Fibroblast of the aortic adventitia (primary cell): Measurements from ENCODE around the gene FGF13. TPM values are rescaled to one million over a fixed set of nuclear protein-coding genes. Genes with fewer than 3 reads are reported as not detected.

ENCODE experiments used
- DNase-seq: peaks from one replicate; pipeline ENCODE4 v3.0.0-alpha.2; 2010; ENCODE audit warnings: low read depth
- H3K4me3 ChIP-seq: 2 replicates; pipeline ENCODE4 v1.5.1; 2011; ENCODE audit warnings: low read depth, mild to moderate bottlenecking, control low read depth, low read length, moderate library complexity
- total RNA-seq: library from RNA; depleted of rRNA; stranded (reverse); fragments of >200 nt; gene quantifications from 2 replicates; pipeline ENCODE4 v1.2.3, GENCODE V29; 2012; ENCODE audit warnings: low replicate concordance
- TF ChIP-seq, protein P1 (sequence below): IDR thresholded peaks from 2 replicates; pipeline ENCODE4 v1.5.1; 2011; ENCODE audit warnings: mild to moderate bottlenecking, low read length, control low read depth, inconsistent platforms; ENCODE audit not compliant: insufficient read depth

Gene FGF13
- total RNA-seq, 1 donor = 26.5 TPM

DNA sequence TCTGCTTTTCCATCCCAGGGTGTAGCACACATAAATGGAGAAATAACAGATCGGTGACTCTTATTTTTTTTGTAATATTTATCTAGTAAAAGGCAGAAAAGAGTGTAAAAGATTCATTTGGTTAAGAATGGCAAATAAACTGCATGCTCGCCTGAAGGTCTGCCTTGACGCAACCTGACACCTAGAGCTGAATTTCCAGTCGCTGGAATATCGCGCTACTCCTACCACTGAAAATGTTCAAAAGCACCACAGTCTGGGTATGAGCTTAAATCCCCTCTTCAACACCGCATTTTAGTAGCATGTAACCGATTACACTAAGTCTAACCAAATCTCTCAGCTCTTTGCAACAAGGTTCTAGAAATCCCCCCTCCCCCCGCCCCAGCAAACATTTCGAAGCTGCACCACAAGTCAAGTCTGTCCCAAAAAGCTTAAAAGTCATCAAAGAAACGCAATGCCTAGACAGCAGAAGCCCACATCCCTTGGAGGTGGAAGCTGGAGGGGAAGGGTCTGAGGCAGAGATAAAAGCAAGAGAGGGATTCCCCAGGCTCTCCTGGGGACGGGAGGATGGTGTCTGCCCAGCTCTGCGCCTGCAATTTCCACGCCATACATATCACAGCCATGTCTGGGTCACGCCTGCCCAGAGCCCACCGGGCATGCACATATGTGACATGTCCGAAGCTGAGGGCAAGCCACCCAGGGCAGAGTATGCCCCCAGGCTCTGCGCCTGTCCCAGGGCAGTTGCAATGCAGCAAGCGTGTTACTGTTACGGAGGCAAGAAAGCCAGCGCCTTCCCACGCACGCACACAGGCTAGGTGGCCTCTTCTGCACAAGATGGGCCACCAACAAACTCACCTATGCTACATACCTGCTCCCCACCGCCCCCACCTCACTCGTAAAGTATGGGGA, 1.4 kb downstream of the FGF13 start:
- DNase-seq = no peak
- TF ChIP-seq, protein P1, sequence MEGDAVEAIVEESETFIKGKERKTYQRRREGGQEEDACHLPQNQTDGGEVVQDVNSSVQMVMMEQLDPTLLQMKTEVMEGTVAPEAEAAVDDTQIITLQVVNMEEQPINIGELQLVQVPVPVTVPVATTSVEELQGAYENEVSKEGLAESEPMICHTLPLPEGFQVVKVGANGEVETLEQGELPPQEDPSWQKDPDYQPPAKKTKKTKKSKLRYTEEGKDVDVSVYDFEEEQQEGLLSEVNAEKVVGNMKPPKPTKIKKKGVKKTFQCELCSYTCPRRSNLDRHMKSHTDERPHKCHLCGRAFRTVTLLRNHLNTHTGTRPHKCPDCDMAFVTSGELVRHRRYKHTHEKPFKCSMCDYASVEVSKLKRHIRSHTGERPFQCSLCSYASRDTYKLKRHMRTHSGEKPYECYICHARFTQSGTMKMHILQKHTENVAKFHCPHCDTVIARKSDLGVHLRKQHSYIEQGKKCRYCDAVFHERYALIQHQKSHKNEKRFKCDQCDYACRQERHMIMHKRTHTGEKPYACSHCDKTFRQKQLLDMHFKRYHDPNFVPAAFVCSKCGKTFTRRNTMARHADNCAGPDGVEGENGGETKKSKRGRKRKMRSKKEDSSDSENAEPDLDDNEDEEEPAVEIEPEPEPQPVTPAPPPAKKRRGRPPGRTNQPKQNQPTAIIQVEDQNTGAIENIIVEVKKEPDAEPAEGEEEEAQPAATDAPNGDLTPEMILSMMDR = no peak
- H3K4me3 ChIP-seq = no peak overlapping the region

DNA sequence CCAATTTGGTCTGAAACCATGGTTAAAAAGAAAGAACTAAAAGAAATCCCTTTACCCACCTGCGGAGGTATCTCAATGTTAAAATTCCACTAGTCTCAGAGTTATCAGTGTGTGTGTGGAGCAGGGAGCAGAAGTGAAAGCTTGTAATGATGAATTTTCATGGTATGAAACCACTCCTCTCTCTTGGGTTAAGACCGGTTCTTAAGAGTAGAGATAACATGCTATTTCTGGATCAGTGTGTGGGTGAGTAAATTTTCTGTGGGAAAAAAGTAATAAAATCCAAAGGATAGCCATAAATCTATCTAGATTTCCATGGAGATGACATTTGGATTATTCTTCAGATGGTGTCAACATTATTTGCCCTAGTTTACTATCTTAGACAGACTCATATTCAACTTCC, 3.2 kb downstream of the FGF13 start:
- no peak overlapping the region for H3K4me3 ChIP-seq
- TF ChIP-seq, protein P1 = no peak
- no peak for DNase-seq

DNA sequence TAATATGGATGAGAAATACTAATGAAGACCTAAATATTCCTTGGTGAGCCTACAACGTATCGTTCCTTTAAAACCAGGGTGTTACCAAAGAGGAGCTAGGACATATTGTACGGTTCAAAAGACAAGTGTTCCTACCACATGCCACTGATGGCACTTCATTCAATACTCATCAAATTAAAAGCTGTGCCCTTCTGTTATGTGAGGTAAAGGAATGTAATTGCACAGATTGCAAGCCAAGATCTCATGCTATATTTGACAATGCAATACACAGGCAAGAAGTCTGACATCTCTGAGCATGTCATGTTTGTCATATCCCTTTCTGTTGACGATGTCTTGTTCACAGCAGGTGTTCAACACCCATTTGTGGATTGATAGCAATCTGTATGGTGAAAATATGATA, 6.9 kb downstream of the FGF13 start:
- H3K4me3 ChIP-seq = no peak overlapping the region
- DNase-seq = no peak
- TF ChIP-seq, protein P1 = no peak

DNA sequence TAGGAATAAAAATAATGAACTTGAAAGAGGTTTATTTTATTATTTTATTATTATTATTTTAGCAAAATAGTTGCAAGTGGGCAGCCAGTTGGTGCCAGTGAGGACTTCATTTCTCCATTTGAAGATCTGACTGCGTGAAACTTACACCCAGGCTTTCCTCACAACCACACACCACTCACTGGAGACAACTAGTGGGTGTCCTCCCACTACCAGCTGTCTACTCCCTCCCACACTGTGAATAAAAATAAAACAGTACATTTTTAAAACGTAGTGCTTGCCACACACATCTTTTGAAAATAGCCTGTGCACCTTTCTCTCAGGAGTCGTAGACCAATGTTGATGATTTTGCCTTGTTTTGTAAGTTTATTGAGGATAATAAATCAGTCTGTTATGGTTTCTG, 7.4 kb downstream of the FGF13 start:
- TF ChIP-seq, protein P1 = no peak
- no peak for DNase-seq
- no peak overlapping the region for H3K4me3 ChIP-seq

DNA sequence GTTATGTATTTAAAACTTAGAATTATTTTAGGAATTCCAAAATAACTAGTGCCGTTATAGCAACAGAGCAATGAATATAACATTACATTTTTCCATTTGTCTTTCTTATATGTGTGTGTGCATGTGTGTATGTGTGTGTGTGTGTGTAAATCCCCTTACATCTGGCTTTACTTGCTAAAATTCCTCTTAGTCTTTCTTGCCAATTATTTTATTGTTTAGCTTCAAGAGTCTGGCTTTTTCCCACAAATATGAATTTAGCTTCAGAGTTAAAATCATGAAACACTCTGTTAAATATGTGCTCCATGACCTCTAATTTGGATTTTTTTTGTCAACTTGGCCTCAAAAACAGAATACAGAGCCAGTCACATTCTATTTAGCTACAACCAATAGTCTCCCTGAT, 18.9 kb downstream of the FGF13 start:
- no peak for DNase-seq
- TF ChIP-seq, protein P1 = no peak
- no peak overlapping the region for H3K4me3 ChIP-seq

DNA sequence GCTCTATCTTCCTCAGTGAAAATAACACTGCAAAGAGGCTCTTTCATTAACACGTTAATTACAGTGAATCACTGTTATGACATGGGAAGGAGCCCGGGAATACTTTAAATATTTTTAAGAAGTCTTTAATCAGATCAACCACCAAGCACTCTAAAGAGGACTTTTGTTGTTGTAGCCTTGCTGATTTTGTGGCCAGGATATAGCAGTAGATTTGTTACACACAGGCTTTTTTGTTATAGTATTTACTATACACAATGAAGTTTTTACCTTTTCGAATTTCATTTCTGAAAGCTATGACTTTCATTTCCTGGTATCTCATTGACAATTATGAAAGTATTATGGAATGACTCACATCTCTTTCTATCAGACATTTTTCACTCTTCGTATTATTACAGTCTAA, 20.3 kb downstream of the FGF13 start:
- TF ChIP-seq, protein P1 = no peak
- DNase-seq = no peak
- H3K4me3 ChIP-seq = no peak overlapping the region

DNA sequence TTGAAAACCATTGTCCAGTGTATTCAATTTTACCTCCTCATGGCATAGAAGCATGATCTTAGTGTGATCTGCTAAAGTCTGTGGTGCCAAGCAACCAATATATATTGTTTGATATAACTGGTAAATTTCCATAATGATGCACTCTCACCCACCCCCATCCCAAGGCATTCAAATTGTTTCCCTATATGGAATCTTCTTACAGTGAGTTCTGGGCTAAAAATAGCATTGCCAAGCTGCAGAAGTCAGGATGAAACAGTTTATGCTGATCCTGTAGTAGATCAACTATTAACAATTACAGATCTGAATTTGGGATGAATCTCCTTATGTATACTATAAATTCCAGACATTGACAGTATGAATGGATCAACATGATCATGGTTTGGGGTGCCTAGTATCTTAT, 20.9 kb downstream of the FGF13 start:
- DNase-seq = no peak
- H3K4me3 ChIP-seq = no peak overlapping the region
- TF ChIP-seq, protein P1 = no peak
